GM18520 (cell line): ENCODE measurements around the gene APOL6.

ENCODE experiments used
- ATAC-seq: cut with Tn5 transposase; IDR thresholded peaks from one replicate; pipeline ENCODE4 v1.9.1; 2021; ENCODE audit not compliant: unreplicated experiment

Gene APOL6

DNA sequence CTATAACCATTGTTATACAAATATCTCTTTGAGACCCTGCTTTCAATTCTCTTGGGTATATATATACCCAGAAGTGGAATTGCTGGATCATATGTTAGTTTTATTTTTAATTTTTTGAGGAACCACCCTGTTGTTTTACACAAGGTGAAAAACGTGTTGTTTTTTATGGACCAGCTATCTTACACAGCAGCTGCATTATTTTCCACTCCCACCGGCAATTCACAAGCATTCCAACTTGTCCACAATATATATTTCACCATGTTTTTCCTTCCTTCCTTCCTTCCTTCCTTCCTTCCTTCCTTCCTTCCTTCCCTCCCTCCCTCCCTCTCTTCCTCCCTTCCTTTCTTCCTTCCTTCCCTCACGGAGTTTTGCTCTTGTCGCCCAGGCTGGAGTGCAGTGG lies 63.1 kb downstream of the APOL6 start:
- ATAC-seq: no peak

DNA sequence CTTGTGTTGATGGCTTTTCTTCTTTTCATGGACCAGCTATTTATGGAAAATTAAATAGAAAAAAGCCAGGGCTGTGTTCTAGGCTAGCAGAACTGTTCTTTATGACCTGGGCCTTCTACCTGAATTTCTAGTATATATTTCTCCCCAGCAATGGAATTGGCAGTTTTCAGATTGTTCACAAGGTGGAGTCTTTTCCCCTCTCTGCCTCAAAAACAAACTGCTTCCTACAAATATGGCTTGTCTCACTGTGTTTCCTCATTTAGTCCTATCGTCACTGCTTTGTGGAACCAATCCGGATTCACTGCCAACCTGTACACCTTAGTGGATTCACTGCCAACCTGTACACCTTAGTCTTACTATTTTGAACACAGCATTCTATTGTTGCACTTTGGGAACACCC lies 64.4 kb downstream of the APOL6 start:
- ATAC-seq: no peak

DNA sequence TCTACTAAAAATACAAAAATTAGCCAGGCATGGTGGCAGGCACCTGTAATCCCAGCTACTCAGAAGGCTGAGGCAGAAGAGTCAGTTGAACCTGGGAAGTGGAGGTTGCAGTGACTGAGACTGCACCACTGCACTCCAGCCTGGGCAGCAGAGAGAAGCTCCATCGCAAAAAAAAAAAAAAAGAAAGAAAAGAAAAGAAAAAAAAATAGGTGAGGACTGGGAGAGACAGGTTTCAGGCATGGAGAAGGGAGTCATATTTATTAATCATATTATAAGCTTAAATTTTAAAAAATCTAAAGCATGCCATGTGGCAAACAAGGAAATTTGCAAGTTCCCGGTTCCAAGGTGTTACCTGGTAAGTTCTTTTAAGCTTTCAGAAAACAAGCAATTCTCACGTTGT lies 69.3 kb downstream of the APOL6 start, which contains the start of gene APOL5:
Gene APOL5 (plus strand): TSS at position 301 of the 400 bp plus-strand sequence. CDS start 0 bp downstream, at position 301.
- no peak for ATAC-seq
